K562 (cell line): Measurements from ENCODE around the gene DTNB. TPM values are rescaled to one million over a fixed set of nuclear protein-coding genes. Genes with fewer than 3 reads are reported as not detected.

Experiments
- ATAC-seq: fragments of 200-7000 bp; cut with Tn5 transposase; 3 replicates; pipeline ENCODE4 v1.9.1; 2020; ENCODE audit warnings: moderate library complexity
- BruUV-seq: library from RNA; stranded (reverse); fragments of 400-500 nt; replicated peaks from 2 replicates; lab custom pipeline; 2021; lab: Mats Ljungman, UMichigan
- CTCF ChIA-PET: fragments of 300-600 bp; formaldehyde crosslinking; extraction: SDS; loops from one replicate; lab custom pipeline; 2021; ENCODE audit warnings: low intra/inter-chr PET ratio; lab: Yijun Ruan, JAX
- POLR2A ChIA-PET: fragments of 300-600, 350-650 bp; sonication (Branson Sonifier 250); formaldehyde crosslinking; extraction: SDS; loops from one replicate; lab custom pipeline; 2021; ENCODE audit warnings: antibody characterized with exemption, inconsistent platforms; lab: Yijun Ruan, JAX
- DNase-seq, 4 experiments: peaks; one replicate each; pipeline versions ENCODE4 v3.0.0 to v3.0.0-alpha.2; 2011 to 2018; ENCODE audit warnings: low spot score in 3 of 4, mixed read lengths in 3 of 4; ENCODE audit errors: extremely low read depth in 1 of 4
- FAIRE-seq: peaks from 2 replicates; lab custom pipeline; 2011; peaks lifted over from hg19 to GRCh38; lab: Jason Lieb, UNC
- H2AFZ ChIP-seq: 2 replicates; pipeline ENCODE4 v1.6.0; 2011; ENCODE audit warnings: low read depth, low read length, control low read depth, inconsistent platforms
- H3K27ac ChIP-seq: fragments of 200-600 bp; 3 replicates; pipeline ENCODE4 v1.8.0; 2011; ENCODE audit warnings: low read depth, mild to moderate bottlenecking, control low read depth, inconsistent platforms, low read length, moderate library complexity, mixed read lengths; ENCODE audit errors: extremely low read depth
- H3K27me3 ChIP-seq, 2 experiments: fragments of 300-600 bp in 1 of 2; 2 replicates in 1 of 2; 3 replicates in 1 of 2; pipeline versions ENCODE4 v1.6.0 to v1.8.0; 2011; ENCODE audit warnings: inconsistent platforms in 2 of 2, low read length in 2 of 2, mild to moderate bottlenecking in 1 of 2, mixed read lengths in 1 of 2, moderate library complexity in 1 of 2; ENCODE audit not compliant: control insufficient read depth in 2 of 2, insufficient read depth in 2 of 2
- H3K36me3 ChIP-seq: fragments of 300-600 bp; 3 replicates; pipeline ENCODE4 v1.8.0; 2011; ENCODE audit warnings: mild to moderate bottlenecking, low read length, inconsistent platforms; ENCODE audit not compliant: control insufficient read depth, insufficient read depth
- H3K4me1 ChIP-seq, 2 experiments: fragments of 200-600 bp in 1 of 2; replicated peaks in 1 of 2; 2 replicates in 1 of 2; 3 replicates in 1 of 2; pipeline versions ENCODE4 v1.5.1 to v1.8.0; 2011; ENCODE audit warnings: inconsistent platforms in 2 of 2, low read length in 2 of 2, mild to moderate bottlenecking in 1 of 2, mixed read lengths in 1 of 2, moderate library complexity in 1 of 2; ENCODE audit not compliant: control insufficient read depth in 2 of 2, insufficient read depth in 2 of 2
- H3K4me2 ChIP-seq: 2 replicates; pipeline ENCODE4 v1.6.1; 2011; ENCODE audit warnings: low read length, control low read depth, inconsistent platforms, mixed read lengths; ENCODE audit not compliant: insufficient read depth
- H3K4me3 ChIP-seq: fragments of 200-600 bp; sonication (generic), shearing (Covaris generic); 2 replicates; pipeline ENCODE4 v1.5.1; 2016; ENCODE audit warnings: control low read depth, inconsistent platforms
- H3K79me2 ChIP-seq: fragments of 200-600 bp; 3 replicates; pipeline ENCODE4 v1.8.0; 2011; ENCODE audit warnings: low read length, inconsistent platforms; ENCODE audit not compliant: control insufficient read depth, insufficient read depth
- H3K9ac ChIP-seq, 2 experiments: 2 replicates each; pipeline versions ENCODE4 v1.6.0 to v1.6.1; 2011; ENCODE audit warnings: low read depth in 2 of 2, low read length in 2 of 2, control low read depth in 1 of 2, inconsistent platforms in 1 of 2, mild to moderate bottlenecking in 1 of 2, mixed read lengths in 1 of 2; ENCODE audit not compliant: insufficient read depth in 1 of 2
- H3K9me1 ChIP-seq: one replicate; pipeline ENCODE4 v1.6.0; 2011; ENCODE audit warnings: inconsistent platforms, mild to moderate bottlenecking, low read length, moderate library complexity; ENCODE audit not compliant: control insufficient read depth, insufficient read depth
- H3K9me3 ChIP-seq: replicated peaks from 2 replicates; pipeline ENCODE4 v1.5.1; 2011; ENCODE audit warnings: low read depth, low read length, inconsistent platforms; ENCODE audit not compliant: control insufficient read depth, insufficient read depth
- H4K20me1 ChIP-seq: replicated peaks from 2 replicates; pipeline ENCODE4 v1.6.1; 2011; ENCODE audit warnings: low read length, inconsistent platforms, mixed read lengths; ENCODE audit not compliant: control insufficient read depth, insufficient read depth
- BRF1 ChIP-seq: IDR thresholded peaks from 3 replicates; pipeline ENCODE4 v1.6.1; 2011; ENCODE audit warnings: borderline replicate concordance, mild to moderate bottlenecking; ENCODE audit not compliant: insufficient read length; ENCODE audit errors: extremely low read depth
- E2F3 ChIP-seq: fragments of 250-450 bp; sonication (Bioruptor Pico); IDR thresholded peaks from 2 replicates; pipeline ENCODE4 v1.4.0; 2020; ENCODE audit warnings: mild to moderate bottlenecking
- ZBTB26 ChIP-seq: fragments of 450-650 bp; formaldehyde crosslinking; IDR thresholded peaks from 2 replicates; pipeline ENCODE4 v1.4.0; 2022; ENCODE audit warnings: missing genetic modification characterization
- WGBS: fragments of 100-300 bp; shearing (Covaris generic); methylation state at CpG from one replicate; pipeline ENCODE4 v1.1.6; 2016; ENCODE audit warnings: low coverage, mixed read lengths; ENCODE audit not compliant: insufficient coverage; ENCODE audit errors: missing lambda C conversion rate; 5-methylcytosine and 5-hydroxymethylcytosine counted together
- in situ Hi-C: fragments of 300-500 bp; cut with MboI; formaldehyde crosslinking; loops from 4 replicates; pipeline ENCODE4 v1.15.0; 2018; ENCODE audit warnings: inconsistent platforms, mixed read lengths
- intact Hi-C: fragments of 100-400 bp; cut with micrococcal nuclease; formaldehyde crosslinking; loops from 2 replicates; pipeline ENCODE4 v1.14.2; 2022
- polyA plus RNA-seq, 8 experiments: library from polyadenylated mRNA; depleted of rRNA in 4 of 8; stranded (reverse) in 5 of 8; unstranded in 3 of 8; fragments of >200 nt; fragmentation: Nextera tagmentation in 2 of 8; fragmentation: Illumina TruSeq in 1 of 8; extraction: Ambion mirVana in 2 of 8; extraction: Trizol in 1 of 8; gene quantifications; 2 replicates each; pipeline versions ENCODE4 v1.2.1 to v1.2.3, GENCODE V29; 2011 to 2014; ENCODE audit warnings: inconsistent platforms in 1 of 8, missing spikeins in 1 of 8
- total RNA-seq, 7 experiments: library from RNA; depleted of rRNA in 6 of 7; stranded (reverse); fragments of >200 nt in 6 of 7; fragmentation: Illumina TruSeq in 2 of 7; extraction: Trizol in 2 of 7; gene quantifications; 2 replicates each; pipeline versions ENCODE4 v1.2.1 to v1.2.3, GENCODE V29; 2011 to 2021; ENCODE audit warnings: low replicate concordance in 1 of 7

Gene DTNB
- total and polyA plus RNA-seq, 9 of the 15 experiments (the other 6 are each of a cell fraction or from before 2014, with no cell fraction given): 0.18 to 2.0 (median 0.77) TPM; not detected in 2

- Histone ChIP-seq H2AFZ (no peak overlapping the region), H3K36me3 (no peaks in the 10 kb centered on the region), H3K9me1 (no peaks in the 10 kb centered on the region), H3K4me3 (no peak overlapping the region), H3K4me1 (no peaks in the 10 kb centered on the region), H3K27ac (no peak overlapping the region), H3K4me2 (no peak overlapping the region), H3K79me2 (no peaks in the 10 kb centered on the region), H3K9me3 (peaks cover 2% of the 10 kb centered on the region; the same call in 1 of the 2 replicates), H4K20me1 (no peaks in the 10 kb centered on the region), H3K9ac (no peak overlapping the region), H3K27me3 (peaks cover 3 to 9% of the 10 kb centered on the region in 2 experiments; a peak in 3 of 5 replicates)
- WGBS: 10% methylated on average over 12 of the region's 13 CpGs
- DNase-seq (no peak), ATAC-seq (no peak), FAIRE-seq (no peak)
- no TSS peak for BruUV-seq
- no peak for TF ChIP-seq E2F3 (CRISPR knock-in tag)
- no peak for TF ChIP-seq ZBTB26 (CRISPR knock-in tag)
- TF ChIP-seq BRF1: no peak
- CTCF ChIA-PET: no interaction called here
- in situ Hi-C loops (no loop called here), intact Hi-C loops (no loop called here)
- POLR2A ChIA-PET: interaction anchor here (1.3 kb wide), 1 partner anchor 21 kb away, joined by 3 read pairs; no protein-coding TSS in a partner anchor
These were observed 254.3 kb downstream of the DTNB start for GRCh38 chr2:25418944-25419677.
